HepG2 (cell line): Measurements from ENCODE around the gene CACNA1C. TPM values are rescaled to one million over a fixed set of nuclear protein-coding genes. Genes with fewer than 3 reads are reported as not detected.

Source experiments
- ATAC-seq: fragments of 200-7000 bp; cut with Tn5 transposase; 3 replicates; pipeline ENCODE4 v1.9.1; 2020; ENCODE audit warnings: mild to moderate bottlenecking, moderate library complexity
- BruUV-seq: library from RNA; stranded (reverse); fragments of 400-500 nt; replicated peaks from 2 replicates; lab custom pipeline; 2021; lab: Mats Ljungman, UMichigan
- CTCF ChIA-PET: fragments of 300-600 bp; formaldehyde crosslinking; extraction: SDS; loops from one replicate; lab custom pipeline; 2021; ENCODE audit warnings: low total read pairs, inconsistent platforms, low intra/inter-chr PET ratio; lab: Yijun Ruan, JAX
- POLR2A ChIA-PET: fragments of 350-600 bp; sonication (Branson Sonifier 250); formaldehyde crosslinking; loops from one replicate; lab custom pipeline; 2020; ENCODE audit warnings: antibody characterized with exemption, inconsistent platforms; lab: Yijun Ruan, JAX
- DNase-seq: peaks from one replicate; pipeline ENCODE4 v3.0.0-alpha.2; 2015; ENCODE audit warnings: low spot score
- FAIRE-seq: peaks from 3 replicates; lab custom pipeline; 2011; peaks lifted over from hg19 to GRCh38; lab: Jason Lieb, UNC
- H2AFZ ChIP-seq: one replicate; pipeline ENCODE4 v1.6.1; 2011; ENCODE audit warnings: low read length, inconsistent platforms
- H3K27ac ChIP-seq: fragments of 300-600 bp; 3 replicates; pipeline ENCODE4 v1.8.0; 2011; ENCODE audit warnings: mixed run types, mild to moderate bottlenecking, mixed read lengths, low read length, inconsistent platforms; ENCODE audit not compliant: insufficient read depth; ENCODE audit errors: extremely low read length
- H3K27me3 ChIP-seq, 2 experiments: fragments of 200-600 bp in 1 of 2; 2 replicates in 1 of 2; 3 replicates in 1 of 2; pipeline versions ENCODE4 v1.6.0 to v1.8.0; 2011; ENCODE audit warnings: low read length in 2 of 2, mild to moderate bottlenecking in 2 of 2, moderate library complexity in 2 of 2, inconsistent platforms in 1 of 2; ENCODE audit not compliant: insufficient read depth in 2 of 2, control insufficient read depth in 1 of 2
- H3K36me3 ChIP-seq, 2 experiments: fragments of 200-600 bp in 1 of 2; replicated peaks in 1 of 2; 2 replicates in 1 of 2; 3 replicates in 1 of 2; pipeline versions ENCODE4 v1.5.1 to v1.8.0; 2011; ENCODE audit warnings: low read length in 2 of 2, inconsistent platforms in 1 of 2; ENCODE audit not compliant: insufficient read depth in 2 of 2, control insufficient read depth in 1 of 2
- H3K4me1 ChIP-seq: 2 replicates; pipeline ENCODE4 v1.5.1; 2012; ENCODE audit warnings: low read length, inconsistent platforms; ENCODE audit not compliant: insufficient read depth
- H3K4me2 ChIP-seq: 2 replicates; pipeline ENCODE4 v1.6.0; 2011; ENCODE audit warnings: low read depth, low read length, inconsistent platforms
- H3K4me3 ChIP-seq, 3 experiments: fragments of 200-600 bp in 1 of 3; sonication (generic), shearing (Covaris generic) in 1 of 3; replicated peaks in 1 of 3; 2 replicates each; pipeline ENCODE4 v1.5.1; 2011 to 2016; ENCODE audit warnings: low read length in 3 of 3, inconsistent platforms in 2 of 3, low read depth in 2 of 3, mild to moderate bottlenecking in 2 of 3, control low read depth in 1 of 3, mixed read lengths in 1 of 3; ENCODE audit not compliant: insufficient read depth in 1 of 3
- H3K79me2 ChIP-seq: one replicate; pipeline ENCODE4 v1.6.1; 2011; ENCODE audit warnings: low read length, inconsistent platforms; ENCODE audit not compliant: insufficient read depth
- H3K9ac ChIP-seq: 2 replicates; pipeline ENCODE4 v1.6.0; 2011; ENCODE audit warnings: mild to moderate bottlenecking, low read depth, low read length, inconsistent platforms; ENCODE audit not compliant: insufficient read depth
- H3K9me3 ChIP-seq: 2 replicates; pipeline ENCODE4 v1.5.1; 2012; ENCODE audit warnings: mild to moderate bottlenecking, low read length
- H4K20me1 ChIP-seq: 2 replicates; pipeline ENCODE4 v1.6.0; 2011; ENCODE audit warnings: inconsistent platforms, mild to moderate bottlenecking, low read length, moderate library complexity; ENCODE audit not compliant: insufficient read depth
- CHD2 ChIP-seq: IDR thresholded peaks from 2 replicates; pipeline ENCODE4 v1.6.1; 2011; ENCODE audit warnings: low read depth, low read length, improper control_type of control experiment
- PLRG1 ChIP-seq: fragments of 450-650 bp; conservative IDR thresholded peaks from 2 replicates; pipeline ENCODE4 v1.6.1; 2016
- SRF ChIP-seq: IDR thresholded peaks from 2 replicates; pipeline ENCODE4 v1.6.1; 2011; ENCODE audit warnings: mild to moderate bottlenecking, low read depth, low read length, moderate library complexity
- WGBS: methylation state at CpG from one replicate; pipeline ENCODE4 v1.1.6; 2017; ENCODE audit warnings: low lambda C conversion rate; 5-methylcytosine and 5-hydroxymethylcytosine counted together
- in situ Hi-C: cut with HindIII; loops from 2 replicates; pipeline ENCODE4 v1.10.0; 2017; ENCODE audit warnings: low pct_unique_long_range_greater_than_20kb; ENCODE audit not compliant: extremely low pct_ligation_motif_present
- intact Hi-C: fragments of 100-400 bp; cut with micrococcal nuclease; formaldehyde crosslinking; loops from one replicate; pipeline ENCODE4 v1.10.0; 2022; ENCODE audit not compliant: unreplicated experiment
- polyA plus RNA-seq, 8 experiments: library from polyadenylated mRNA; depleted of rRNA in 3 of 8; stranded (reverse) in 7 of 8; unstranded in 1 of 8; fragments of >200 nt; fragmentation: Illumina TruSeq in 4 of 8; extraction: Trizol in 4 of 8; gene quantifications; 2 replicates each; pipeline versions ENCODE4 v1.2.1 to v1.2.3, GENCODE V29; 2011 to 2016; ENCODE audit warnings: low read depth in 4 of 8, missing spikeins in 1 of 8, mixed read lengths in 1 of 8; ENCODE audit not compliant: insufficient read depth in 1 of 8
- total RNA-seq, 5 experiments: library from RNA; depleted of rRNA; stranded (reverse); fragments of >200 nt; fragmentation: Illumina TruSeq; extraction: Trizol; gene quantifications; 2 replicates each; pipeline ENCODE4 v1.2.3, GENCODE V29; 2016; ENCODE audit warnings: low read depth in 1 of 5
- TF ChIP-seq, protein P1 (sequence below): sonication (generic); formaldehyde crosslinking; IDR thresholded peaks from 2 replicates; pipeline ENCODE4 v1.4.0; 2020; ENCODE audit warnings: missing genetic modification reagents, mild to moderate bottlenecking, borderline replicate concordance

CACNA1C gene
- total and polyA plus RNA-seq, 2 of the 13 experiments (the other 11 are each of a cell fraction or from before 2014, with no cell fraction given): not detected

DNA sequence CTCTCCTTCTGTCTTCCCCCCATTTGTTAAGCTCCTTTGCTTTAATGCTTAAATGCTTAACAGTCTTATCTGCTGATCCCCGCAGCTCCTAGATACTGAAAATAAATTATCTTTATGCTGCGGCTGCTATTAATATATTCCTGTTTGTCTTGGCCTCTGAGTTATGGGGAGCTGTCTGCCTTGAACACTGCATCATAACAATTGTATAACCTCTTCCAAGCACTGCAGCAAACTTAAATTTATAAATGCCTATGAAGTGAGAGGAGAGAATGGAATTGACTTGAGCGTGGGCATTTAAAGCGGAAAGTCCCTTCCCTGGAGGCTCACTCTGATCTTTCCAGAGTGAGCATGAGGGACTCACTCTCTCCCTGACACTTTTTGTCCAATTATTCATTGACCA lies 25.4 kb upstream of the CACNA1C start (continued):
- TF ChIP-seq, protein P1, sequence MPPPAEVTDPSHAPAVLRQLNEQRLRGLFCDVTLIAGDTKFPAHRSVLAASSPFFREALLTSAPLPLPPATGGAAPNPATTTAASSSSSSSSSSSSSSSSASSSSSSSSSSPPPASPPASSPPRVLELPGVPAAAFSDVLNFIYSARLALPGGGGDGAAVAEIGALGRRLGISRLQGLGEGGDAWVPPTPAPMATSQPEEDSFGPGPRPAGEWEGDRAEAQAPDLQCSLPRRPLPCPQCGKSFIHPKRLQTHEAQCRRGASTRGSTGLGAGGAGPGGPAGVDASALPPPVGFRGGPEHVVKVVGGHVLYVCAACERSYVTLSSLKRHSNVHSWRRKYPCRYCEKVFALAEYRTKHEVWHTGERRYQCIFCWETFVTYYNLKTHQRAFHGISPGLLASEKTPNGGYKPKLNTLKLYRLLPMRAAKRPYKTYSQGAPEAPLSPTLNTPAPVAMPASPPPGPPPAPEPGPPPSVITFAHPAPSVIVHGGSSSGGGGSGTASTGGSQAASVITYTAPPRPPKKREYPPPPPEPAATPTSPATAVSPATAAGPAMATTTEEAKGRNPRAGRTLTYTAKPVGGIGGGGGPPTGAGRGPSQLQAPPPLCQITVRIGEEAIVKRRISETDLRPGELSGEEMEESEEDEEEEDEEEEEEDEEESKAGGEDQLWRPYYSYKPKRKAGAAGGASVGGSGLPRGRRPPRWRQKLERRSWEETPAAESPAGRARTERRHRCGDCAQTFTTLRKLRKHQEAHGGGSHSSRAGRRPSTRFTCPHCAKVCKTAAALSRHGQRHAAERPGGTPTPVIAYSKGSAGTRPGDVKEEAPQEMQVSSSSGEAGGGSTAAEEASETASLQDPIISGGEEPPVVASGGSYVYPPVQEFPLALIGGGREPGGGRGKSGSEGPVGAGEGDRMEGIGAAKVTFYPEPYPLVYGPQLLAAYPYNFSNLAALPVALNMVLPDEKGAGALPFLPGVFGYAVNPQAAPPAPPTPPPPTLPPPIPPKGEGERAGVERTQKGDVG (CRISPR knock-in tag): no peak

DNA sequence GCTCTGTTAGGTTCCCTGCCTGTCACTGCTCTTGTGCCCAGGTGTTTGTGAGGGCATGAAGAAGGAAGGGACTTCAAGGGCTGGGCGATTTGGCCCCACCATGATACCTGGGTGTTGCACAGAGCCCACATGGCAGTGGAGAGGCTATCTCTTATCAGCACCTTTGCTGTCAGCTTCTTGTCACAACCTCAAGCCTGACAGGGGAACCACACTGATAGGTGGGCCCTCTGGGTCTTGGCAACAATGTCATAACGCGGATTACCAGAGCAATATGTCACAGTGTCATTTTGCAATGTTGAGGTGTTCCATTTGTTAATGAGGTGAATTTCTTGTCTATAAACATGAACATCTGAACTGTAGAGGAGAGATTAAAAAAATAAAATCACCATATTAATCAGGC lies 22.9 kb upstream of the CACNA1C start:
- TF ChIP-seq CHD2 (no peak), SRF (no peak), PLRG1 (no peak)
- WGBS: 61% methylated on average over 3 of the region's 3 CpGs
- H3K4me3 ChIP-seq: no peak overlapping the region
- DNase-seq (no peak), ATAC-seq (no peak), FAIRE-seq (no peak)
- in situ Hi-C loops (loop anchor here (10.0 kb wide), 1 partner anchor 225 kb away; no protein-coding TSS in a partner anchor), intact Hi-C loops (no loop called here)
- H3K79me2 ChIP-seq: no peaks in the 10 kb centered on the region
- peaks cover 3 to 63% of the 10 kb centered on the region in 2 experiments; a peak in 3 of 5 replicates for H3K27me3 ChIP-seq
- no peak overlapping the region for H3K27ac ChIP-seq
- BruUV-seq: no TSS peak
- H3K9me3 ChIP-seq: no peaks in the 10 kb centered on the region
- no peaks in the 10 kb centered on the region for H3K36me3 ChIP-seq
- H3K4me1 ChIP-seq: peaks cover 5% of the 10 kb centered on the region
- POLR2A ChIA-PET: no interaction called here
- H4K20me1 ChIP-seq: no peaks in the 10 kb centered on the region
- no peak overlapping the region for H3K9ac ChIP-seq
- no peak overlapping the region for H2AFZ ChIP-seq
- CTCF ChIA-PET: no interaction called here
- H3K4me2 ChIP-seq: no peak overlapping the region
